OCI-M2 (cell line): Measurements from ENCODE around the gene TNS3.

Experiments used
- DNase-seq: peaks from one replicate; lab custom pipeline; 2025; ENCODE audit not compliant: unreplicated experiment; lab: John Stamatoyannopoulos, UW

The TNS3 gene

GRCh38 chr7:47582764-47583738 is 1.1 kb upstream of the TNS3 start:
- DNase-seq = no peak

- no peak for DNase-seq
These were observed 490 bp downstream of the TNS3 start for GRCh38 chr7:47581438-47581803.

GRCh38 chr7:47580811-47581331 is 1.0 kb downstream of the TNS3 start:
- no peak for DNase-seq

GRCh38 chr7:47580175-47580706 is 1.7 kb downstream of the TNS3 start:
- no peak for DNase-seq

GRCh38 chr7:47579458-47579857 is 2.5 kb downstream of the TNS3 start:
- no peak for DNase-seq

- no peak for DNase-seq
These were observed 3.2 kb downstream of the TNS3 start for GRCh38 chr7:47578579-47579270.

- no peak for DNase-seq
These were observed 4.5 kb downstream of the TNS3 start for GRCh38 chr7:47577321-47577919.

- DNase-seq = no peak
These were observed 5.0 kb downstream of the TNS3 start for GRCh38 chr7:47576866-47577306.

- no peak for DNase-seq
These were observed 5.7 kb downstream of the TNS3 start for GRCh38 chr7:47576031-47576865.

GRCh38 chr7:47574482-47575329 is 7.2 kb downstream of the TNS3 start:
- DNase-seq = no peak

GRCh38 chr7:47573758-47574481 is 8.0 kb downstream of the TNS3 start:
- no peak for DNase-seq

GRCh38 chr7:47572939-47573757 is 8.8 kb downstream of the TNS3 start:
- no peak for DNase-seq

- no peak for DNase-seq
These were observed 9.8 kb downstream of the TNS3 start for GRCh38 chr7:47572094-47572445.

- no peak for DNase-seq
These were observed 10.4 kb downstream of the TNS3 start for GRCh38 chr7:47571331-47572093.

GRCh38 chr7:47570649-47571050 is 11.3 kb downstream of the TNS3 start:
- DNase-seq = no peak

- no peak for DNase-seq
These were observed 13.4 kb downstream of the TNS3 start for GRCh38 chr7:47568547-47568946.

- no peak for DNase-seq
These were observed 13.9 kb downstream of the TNS3 start for GRCh38 chr7:47568056-47568455.
